ENCODE data around the gene ALKBH2.

Gene ALKBH2

DNA sequence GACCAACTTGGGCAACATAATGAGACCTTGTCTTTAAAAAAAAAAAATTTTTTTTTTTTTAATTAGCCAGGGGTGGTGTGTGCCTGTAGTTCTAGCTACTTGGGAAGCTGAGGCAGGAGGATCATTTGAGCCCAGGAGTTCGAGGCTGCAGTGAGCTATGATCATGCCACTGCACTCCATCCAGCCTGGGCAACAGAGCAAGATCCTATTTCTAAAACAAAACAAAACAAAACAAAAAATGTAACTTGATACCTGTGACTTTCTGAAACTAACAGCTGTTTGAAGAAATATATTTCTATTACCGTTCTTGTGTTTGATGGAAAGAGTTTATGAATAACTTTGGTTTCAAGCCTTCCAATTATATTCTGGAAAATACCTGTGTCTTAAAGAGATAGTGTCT is 21.4 kb upstream of the ALKBH2 start:
- DNase-seq (ENCODE audit: low read depth in 1 of 2, low spot score in 1 of 2): no peak

DNA sequence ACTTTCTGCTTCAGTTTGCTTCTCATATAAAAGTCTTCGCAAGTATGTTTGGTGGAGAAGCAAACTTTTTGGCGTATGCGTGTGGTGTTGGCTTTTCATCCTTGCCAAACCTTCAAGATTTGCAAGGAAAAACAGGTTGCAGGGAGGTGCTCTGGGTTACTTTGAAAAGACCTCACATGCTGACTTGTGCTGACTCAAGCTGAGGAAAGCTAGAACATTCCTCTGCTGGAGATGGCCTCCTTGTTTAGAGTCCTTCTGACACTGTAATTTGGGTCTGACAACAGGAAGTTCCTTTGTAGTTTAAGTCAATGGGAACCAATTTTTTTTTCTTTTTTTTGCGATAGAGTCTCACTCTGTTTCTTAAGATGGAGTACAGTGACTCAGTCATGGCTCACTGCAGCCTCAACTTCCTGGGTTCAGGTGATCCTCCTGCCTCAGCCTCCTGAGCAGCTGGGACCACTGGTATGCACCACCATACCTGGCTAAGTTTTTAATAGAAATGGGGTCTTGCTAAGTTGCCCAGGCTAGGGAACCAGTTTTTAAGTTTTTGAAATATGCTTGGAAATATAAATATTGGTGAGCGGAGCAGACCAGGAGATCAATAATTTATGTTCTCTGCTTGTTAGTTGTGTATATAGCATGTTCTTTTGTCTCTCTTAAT is 20.5 kb upstream of the ALKBH2 start:
- no peak for DNase-seq (ENCODE audit: low read depth in 1 of 2, low spot score in 1 of 2)

DNA sequence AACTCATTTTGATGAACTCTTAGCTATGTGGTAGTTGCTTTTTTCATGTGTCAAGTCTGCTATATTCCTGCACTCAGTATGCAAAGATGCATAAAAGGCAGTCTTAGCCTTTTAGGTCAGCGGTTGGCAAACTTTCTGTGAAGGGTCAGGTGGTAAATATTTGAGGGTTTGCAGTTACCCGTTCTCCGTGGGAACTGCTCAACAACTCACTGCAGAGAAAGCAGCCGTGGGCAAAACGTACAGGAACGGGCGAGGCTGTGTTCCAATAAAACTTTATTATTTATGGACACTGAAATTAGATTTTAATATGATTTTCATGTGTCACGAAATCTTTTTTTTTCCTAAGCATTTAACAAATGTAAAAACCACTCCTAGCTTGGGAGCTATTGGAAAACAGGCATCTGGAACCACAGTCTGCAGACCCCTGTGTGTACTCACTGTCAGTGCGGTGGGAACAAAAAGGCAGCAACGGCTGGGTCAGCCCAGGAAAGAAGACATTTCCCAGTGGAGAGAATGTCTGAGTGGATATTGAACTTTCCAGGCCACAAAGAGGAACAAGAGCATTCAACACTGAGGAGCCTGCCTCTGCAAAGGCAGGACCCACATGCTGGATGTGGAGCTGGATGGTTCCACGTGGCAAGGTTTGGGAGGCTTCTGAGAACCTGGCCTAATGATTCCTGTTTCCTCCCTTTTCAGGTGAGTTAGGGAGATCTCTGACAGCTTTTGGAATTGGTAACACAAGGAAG is 19.6 kb upstream of the ALKBH2 start:
- DNase-seq (ENCODE audit: low read depth in 1 of 2, low spot score in 1 of 2): no peak

DNA sequence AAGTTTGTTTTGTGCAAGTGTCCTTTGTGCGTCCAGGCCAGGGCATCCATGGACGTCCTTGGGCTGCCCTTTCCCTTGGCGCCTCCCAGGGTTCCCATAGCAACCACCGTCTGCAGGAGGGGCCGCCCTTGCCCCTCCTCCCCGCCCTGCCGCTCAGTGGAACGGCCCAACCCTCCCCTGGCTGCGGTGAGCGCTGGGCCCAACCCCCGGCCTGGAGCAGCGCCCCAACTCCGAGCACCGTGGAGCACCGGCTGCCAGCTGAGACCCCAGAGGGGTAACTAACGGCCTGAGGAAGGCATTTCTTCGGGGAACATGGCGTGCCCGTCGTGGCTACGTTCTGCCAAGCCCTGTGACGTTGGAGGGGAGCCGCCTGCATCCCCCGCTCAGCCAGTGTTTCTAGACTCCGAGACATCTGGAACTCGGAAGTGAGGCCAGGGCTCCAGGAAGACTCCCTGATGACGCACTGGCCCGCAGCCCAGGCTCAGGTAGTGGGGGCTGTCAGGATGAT is 17.8 kb upstream of the ALKBH2 start:
- peak; percentile 22 to 26 for DNase-seq (ENCODE audit: low read depth in 1 of 2, low spot score in 1 of 2)

DNA sequence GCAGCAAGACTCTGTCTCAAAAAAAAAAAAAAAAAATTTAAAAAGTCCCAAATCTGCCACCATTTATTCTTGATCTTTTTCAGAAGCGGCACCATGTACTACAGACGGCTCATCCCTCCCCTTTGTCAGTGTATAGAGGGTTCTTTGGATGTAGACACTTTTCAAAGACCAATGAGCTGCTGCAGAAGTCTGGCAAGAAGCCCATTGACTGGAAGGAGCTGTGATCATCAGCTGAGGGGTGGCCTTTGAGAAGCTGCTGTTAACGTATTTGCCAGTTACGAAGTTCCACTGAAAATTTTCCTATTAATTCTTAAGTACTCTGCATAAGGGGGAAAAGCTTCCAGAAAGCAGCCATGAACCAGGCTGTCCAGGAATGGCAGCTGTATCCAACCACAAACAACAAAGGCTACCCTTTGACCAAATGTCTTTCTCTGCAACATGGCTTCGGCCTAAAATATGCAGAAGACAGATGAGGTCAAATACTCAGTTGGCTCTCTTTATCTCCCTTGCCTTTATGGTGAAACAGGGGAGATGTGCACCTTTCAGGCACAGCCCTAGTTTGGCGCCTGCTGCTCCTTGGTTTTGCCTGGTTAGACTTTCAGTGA is 16.6 kb upstream of the ALKBH2 start:
- DNase-seq (ENCODE audit: low read depth in 1 of 2, low spot score in 1 of 2): no peak

DNA sequence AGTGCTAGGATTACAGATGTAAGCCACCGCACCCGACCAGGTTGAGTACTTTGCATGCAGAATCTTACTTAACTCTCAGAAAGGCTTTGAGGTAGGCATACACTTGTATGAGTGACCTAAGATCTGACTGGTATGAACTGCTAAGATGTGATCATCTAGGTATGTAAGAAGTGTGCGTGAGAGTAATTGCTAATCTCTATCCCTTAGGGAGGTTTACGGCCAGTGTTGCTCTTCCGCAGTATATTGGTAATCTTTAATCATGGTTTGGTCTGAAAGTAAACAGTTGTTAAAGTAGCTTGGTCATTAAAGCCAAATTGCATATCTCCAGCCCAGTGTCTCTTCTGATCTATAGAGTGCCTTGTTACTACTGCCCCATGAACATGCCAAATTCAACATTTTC is 11.9 kb upstream of the ALKBH2 start:
- no peak for DNase-seq (ENCODE audit: low read depth in 1 of 2, low spot score in 1 of 2)

DNA sequence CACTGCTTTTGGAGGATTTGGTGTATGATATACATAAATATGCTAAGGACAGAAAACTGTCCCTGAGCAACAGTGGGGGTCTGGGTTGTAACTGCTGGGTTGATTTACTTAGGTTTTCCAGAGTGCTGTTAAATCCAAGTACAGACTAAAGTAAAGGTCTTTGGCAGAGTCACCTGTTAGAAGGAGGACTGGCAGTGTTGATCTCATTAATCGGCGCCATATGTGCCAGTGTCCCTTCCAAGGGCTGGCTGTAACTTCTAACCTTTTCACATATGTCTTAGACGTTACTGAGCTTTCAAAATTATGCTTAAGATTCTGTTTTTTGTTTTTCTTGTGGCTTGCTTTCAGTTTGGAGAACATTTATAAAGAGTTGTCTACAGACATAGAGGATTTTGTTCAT is 9.2 kb upstream of the ALKBH2 start:
- DNase-seq (ENCODE audit: low read depth in 1 of 2, low spot score in 1 of 2): no peak

DNA sequence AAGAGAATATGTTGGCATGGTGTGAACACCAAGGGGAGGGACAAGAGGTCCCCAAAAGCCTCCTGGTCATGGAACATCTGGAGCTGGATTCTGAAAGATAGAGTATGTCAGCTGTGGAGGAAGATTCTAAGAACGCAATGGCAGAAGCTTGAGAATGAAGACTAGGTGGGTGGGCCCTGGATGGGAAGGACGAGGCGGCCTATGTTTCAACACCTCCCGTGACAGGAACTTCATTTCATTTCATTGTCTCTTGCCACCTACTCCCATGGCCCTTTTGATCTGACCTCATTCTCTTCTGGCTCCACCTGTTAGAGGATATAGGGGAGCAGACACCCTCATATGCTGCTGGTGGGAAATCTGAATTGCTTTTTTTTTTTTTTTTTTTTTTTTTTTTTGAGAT is 7.5 kb upstream of the ALKBH2 start:
- DNase-seq (ENCODE audit: low read depth in 1 of 2, low spot score in 1 of 2): no peak

DNA sequence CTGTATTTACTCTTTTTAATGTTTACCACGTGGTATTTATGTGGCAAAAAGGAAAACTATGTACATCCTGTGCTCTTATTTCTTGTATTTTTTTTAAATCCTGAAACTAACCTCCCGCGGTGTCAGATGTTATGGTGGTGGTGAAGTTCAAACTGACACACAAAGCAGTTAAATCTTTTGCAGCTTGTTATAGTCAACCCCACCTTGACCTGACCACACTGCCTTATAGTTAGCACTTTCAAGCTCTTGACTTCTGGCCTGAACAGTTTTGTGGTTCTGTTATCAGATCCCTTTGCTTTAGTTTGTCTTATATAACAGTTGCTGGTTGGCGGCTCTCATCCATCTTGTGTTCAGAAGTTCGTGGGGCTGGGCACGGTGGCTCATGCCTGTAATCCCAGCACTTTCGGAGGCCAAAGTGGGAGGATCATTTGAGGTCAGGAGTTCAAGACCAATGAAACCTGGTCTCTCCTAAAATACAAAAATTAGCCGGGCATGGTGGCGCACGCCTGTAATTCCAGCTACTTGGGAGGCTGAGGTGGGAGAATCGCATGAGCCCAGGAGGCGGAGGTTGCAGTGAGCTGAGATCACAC is 6.3 kb upstream of the ALKBH2 start:
- no peak for DNase-seq (ENCODE audit: low read depth in 1 of 2, low spot score in 1 of 2)

DNA sequence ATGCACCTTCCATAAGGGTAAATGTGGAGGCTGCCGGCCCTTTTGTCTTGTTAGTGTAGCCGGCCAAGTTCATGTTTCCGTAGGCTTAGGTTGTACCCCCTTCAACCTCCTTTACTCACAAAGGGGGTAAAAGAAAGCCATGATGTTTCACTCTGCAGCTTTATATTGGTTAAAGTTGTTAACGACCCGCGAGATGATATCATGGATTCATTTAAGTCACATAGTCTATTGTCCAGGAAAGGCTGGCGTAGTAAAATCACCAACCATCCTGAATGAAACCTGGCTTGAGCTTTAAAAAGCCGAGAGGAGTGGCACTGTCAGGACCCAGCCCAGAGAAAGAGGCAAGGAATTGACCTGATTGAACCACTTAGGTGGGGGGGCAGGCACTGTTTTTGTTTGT is 5.4 kb upstream of the ALKBH2 start:
- DNase-seq (ENCODE audit: low read depth in 1 of 2, low spot score in 1 of 2): no peak

DNA sequence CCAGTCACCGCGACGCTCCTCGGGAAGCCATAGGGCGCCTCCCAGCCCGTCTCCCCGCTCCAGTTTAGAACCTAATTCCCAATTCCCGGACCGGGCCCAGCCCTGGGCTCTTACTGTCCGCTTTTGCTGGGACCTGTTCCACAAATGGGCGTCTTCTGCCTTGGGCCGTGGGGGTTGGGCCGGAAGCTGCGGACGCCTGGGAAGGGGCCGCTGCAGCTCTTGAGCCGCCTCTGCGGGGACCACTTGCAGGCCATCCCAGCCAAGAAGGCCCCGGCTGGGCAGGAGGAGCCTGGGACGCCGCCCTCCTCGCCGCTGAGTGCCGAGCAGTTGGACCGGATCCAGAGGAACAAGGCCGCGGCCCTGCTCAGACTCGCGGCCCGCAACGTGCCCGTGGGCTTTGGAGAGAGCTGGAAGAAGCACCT is 4.9 kb upstream of the ALKBH2 start:
- no peak for DNase-seq (ENCODE audit: low read depth in 1 of 2, low spot score in 1 of 2)

DNA sequence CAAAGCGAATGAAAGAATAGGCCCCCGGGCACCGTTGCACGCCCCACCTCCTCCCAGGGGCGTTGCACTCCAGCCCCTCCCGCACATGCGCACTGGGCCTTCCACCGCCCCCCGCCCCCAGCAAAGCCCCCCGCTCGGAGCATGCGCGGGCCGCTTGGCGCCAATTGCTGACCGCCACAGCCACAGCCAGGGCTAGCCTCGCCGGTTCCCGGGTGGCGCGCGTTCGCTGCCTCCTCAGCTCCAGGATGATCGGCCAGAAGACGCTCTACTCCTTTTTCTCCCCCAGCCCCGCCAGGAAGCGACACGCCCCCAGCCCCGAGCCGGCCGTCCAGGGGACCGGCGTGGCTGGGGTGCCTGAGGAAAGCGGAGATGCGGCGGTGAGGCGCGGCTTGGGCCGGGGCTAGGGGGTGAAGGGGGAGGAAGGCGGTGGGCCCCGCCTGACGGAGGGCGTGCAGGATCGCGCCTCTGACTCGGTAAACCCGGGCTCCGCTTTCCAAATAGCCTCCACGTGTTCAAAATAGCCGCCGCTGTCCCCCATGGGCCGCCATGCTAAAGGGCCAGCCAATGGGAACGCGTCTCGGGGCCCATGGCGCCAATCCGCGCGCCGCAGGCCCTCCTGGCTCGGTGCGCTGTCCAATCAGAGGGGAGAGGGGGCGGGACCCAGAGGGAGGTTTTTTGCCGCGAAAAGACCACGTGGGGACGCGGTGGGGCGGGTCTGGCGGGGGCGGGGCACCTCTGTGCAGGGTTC is 4.3 kb upstream of the ALKBH2 start, which contains the start of gene UNG:
Gene UNG (plus strand): TSS at position 163 of the 748 bp plus-strand sequence. CDS start 83 bp downstream, at position 246.
- peak; percentile 94 to 95 for DNase-seq (ENCODE audit: low read depth in 1 of 2, low spot score in 1 of 2)

DNA sequence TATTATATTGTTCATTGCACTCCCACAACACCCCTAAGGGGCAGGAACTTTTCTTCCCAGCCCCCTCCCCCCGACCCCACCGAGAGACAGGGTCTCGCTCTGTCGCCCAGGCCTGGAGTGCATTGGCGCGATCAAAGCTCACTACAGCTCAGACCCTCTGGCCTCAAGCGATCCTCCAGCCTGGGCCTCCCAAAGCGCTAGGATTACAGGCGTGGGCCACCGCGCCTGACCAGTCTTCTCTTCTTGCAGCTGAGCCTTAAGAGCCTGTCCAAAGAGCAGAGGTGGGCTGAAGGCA is 3.8 kb upstream of the ALKBH2 start:
- no peak for DNase-seq (ENCODE audit: low read depth in 1 of 2, low spot score in 1 of 2)

DNA sequence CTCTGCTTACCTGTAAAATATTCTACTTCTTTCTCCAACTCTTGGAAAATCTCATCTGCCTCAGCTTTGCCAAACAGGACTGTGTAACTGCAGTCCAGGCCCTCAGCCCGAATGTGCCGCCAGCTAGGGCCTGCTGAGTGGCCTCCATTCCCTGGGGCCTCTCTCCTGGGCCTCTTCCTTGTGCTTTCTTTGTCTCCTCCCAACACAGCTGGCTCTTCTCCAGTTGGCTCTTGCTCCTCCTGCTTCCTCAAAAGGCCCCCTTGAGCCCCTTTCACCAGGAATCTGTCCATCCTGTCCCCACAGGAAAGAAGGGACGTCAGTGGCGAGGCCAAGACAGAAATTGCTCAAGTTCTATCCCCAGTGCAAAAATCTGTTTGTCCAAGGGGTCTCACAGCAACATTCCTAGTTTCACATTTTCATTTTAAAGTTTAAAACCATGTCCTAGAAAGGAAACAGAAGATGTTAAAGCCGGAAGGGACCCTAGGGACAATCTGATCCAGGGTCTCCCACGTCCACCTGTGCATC is 713 bp downstream of the ALKBH2 start:
- DNase-seq (ENCODE audit: low read depth in 1 of 2, low spot score in 1 of 2): no peak

DNA sequence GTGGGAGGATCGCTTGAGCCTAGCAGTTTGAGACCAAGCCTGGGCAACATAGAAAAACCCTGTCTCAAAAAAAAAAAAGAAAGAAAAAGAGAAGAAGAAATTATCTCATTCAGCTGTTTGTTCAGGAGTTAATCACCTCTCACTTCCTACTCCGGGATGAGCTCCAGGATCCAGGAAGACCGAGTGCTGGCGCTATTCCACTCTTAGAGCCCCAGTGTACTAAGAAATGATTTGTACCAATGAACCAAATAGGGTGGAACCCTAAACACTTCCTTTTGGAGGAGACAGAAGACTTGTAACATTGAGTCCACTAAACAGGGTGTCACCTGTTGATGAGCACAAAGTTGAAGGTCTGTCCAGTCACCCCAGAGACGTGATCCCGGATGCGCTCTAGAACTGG is 3.6 kb downstream of the ALKBH2 start:
- no peak for DNase-seq (ENCODE audit: low read depth in 1 of 2, low spot score in 1 of 2)

DNA sequence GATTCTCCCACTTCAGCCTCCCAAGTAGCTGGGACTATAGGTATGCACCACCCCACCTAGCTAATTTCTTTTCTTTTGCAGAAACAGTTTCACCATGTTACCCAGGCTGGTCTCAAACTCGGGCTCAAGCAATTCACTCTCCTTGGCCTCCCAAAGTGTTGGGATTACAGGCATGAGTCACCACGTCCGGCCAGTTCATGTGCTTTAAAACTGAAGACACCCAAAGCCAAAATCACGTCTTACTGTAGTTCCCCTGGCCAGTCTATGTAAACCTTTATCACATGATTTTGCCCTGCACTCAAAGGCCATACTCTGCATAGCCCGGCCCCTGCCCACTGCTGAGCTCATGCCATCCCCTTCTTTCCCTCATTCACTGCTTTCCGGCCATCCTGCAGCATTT is 4.5 kb downstream of the ALKBH2 start:
- DNase-seq (ENCODE audit: low read depth in 1 of 2, low spot score in 1 of 2): no peak

DNA sequence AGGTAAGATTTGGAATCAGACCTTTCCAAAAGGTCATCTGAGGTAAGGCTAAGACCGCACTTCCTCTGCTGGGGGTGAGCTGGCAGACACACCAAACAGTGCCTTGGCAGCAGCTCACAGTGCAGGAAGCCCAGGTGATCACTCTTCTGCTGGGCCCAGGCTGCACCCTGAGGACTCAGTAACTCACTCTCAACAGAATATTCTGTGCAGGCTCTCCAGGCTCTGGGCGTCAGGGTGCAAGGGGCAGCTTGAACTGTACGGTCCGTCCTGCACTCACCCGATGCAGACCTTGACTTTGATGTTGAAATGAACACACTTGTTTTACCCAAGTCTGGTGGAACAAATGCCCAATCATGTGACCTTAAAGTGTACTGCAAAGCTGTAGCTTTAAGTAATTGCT is 6.0 kb downstream of the ALKBH2 start:
- DNase-seq (ENCODE audit: low read depth in 1 of 2, low spot score in 1 of 2): no peak

DNA sequence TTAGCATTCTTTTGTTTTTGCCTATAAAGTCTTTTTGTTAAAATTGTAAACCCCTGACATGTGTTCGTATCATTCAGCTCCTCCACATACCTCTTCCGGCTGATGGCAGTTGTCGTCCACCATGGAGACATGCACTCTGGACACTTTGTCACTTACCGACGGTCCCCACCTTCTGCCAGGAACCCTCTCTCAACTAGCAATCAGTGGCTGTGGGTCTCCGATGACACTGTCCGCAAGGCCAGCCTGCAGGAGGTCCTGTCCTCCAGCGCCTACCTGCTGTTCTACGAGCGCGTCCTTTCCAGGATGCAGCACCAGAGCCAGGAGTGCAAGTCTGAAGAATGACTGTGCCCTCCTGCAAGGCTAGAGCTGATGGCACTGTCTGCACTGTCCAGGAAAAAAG is 7.7 kb downstream of the ALKBH2 start:
- DNase-seq (ENCODE audit: low read depth in 1 of 2, low spot score in 1 of 2): no peak

DNA sequence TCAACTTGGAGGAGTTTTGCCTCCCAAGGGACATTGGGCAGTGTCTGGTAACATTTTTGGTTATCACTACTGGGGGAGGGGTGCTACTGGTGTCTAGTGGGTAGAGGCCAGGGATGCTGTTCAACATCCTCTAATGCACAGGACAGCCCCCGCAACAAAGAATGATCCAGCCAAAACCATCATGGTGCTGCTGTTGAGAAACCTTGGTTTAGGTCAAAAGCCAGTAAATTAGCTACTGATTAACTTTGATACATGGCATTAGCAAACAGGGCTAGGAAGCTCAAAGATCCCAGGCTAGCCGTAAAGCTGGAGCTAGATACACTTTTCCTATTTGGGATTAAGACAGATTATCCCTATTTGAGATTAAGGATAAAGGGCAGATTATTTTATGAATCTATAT is 8.8 kb downstream of the ALKBH2 start:
- no peak for DNase-seq (ENCODE audit: low read depth in 1 of 2, low spot score in 1 of 2)

DNA sequence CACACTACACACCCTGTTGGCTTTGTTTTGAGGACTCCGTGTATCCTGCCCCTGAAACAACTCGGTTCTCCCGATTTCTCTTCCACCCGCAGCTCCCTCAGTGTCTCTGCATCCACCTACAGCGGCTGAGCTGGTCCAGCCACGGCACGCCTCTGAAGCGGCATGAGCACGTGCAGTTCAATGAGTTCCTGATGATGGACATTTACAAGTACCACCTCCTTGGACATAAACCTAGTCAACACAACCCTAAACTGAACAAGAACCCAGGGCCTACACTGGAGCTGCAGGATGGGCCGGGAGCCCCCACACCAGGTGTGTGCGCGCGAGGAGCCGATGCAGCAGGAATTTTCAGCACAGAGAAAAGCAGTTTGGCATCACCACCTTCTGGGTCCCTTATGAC is 10.5 kb downstream of the ALKBH2 start:
- DNase-seq (ENCODE audit: low read depth in 1 of 2, low spot score in 1 of 2): no peak

DNA sequence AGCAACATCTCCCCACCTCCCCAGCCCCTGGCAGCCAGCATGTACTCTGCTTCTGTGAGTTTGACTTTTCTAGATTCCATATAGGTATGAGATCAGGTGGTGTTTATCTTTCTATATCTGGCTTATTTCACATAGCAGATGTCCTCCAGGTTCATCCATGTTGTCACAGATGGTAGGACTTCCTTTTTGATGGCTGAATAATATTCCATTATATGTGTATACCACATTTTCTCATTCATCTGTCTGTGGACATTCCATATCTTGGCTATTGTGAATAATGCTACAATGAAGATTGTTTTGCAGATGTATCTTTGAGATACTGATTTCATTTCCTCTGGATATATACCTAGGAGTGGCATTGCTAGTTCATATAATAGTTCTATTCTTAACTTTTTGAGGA is 18.4 kb downstream of the ALKBH2 start:
- DNase-seq (ENCODE audit: low read depth in 1 of 2, low spot score in 1 of 2): no peak
